GF-D8 (cell line): ENCODE data around the gene CEP170B.
"Not testable (repeated sequence)": the region's sequence is repeated elsewhere in the genome, so short reads cannot be mapped to it uniquely, and the experiment has no call there.

Source experiments
- DNase-seq: peaks from one replicate; lab custom pipeline; 2025; lab: John Stamatoyannopoulos, UW

CEP170B gene

GRCh38 chr14:104932676-104933631 lies 67.9 kb downstream of the CEP170B start:
- no peak for DNase-seq

- DNase-seq: no peak
Measured at GRCh38 chr14:104933746-104934733, 69.0 kb downstream of the CEP170B start.

- no peak for DNase-seq
Measured at GRCh38 chr14:104935026-104935650, 70.1 kb downstream of the CEP170B start.

- DNase-seq: no peak
Measured at GRCh38 chr14:104935955-104936354, 70.9 kb downstream of the CEP170B start.

- no peak for DNase-seq
Measured at GRCh38 chr14:104936361-104937155, 71.5 kb downstream of the CEP170B start.

GRCh38 chr14:104937161-104937560 lies 72.1 kb downstream of the CEP170B start:
- DNase-seq: no peak

GRCh38 chr14:104937694-104938365 lies 72.8 kb downstream of the CEP170B start:
- no peak for DNase-seq

- DNase-seq: no peak
Measured at GRCh38 chr14:104938436-104938835, 73.4 kb downstream of the CEP170B start.

GRCh38 chr14:104938960-104939359 lies 73.9 kb downstream of the CEP170B start:
- no peak for DNase-seq

GRCh38 chr14:104939666-104940410 lies 74.8 kb downstream of the CEP170B start:
- DNase-seq: no peak

GRCh38 chr14:104940526-104941150 lies 75.6 kb downstream of the CEP170B start:
- DNase-seq: no peak

- DNase-seq: no peak
Measured at GRCh38 chr14:104941508-104942365, 76.7 kb downstream of the CEP170B start.

GRCh38 chr14:104942586-104942985 lies 77.5 kb downstream of the CEP170B start:
- no peak for DNase-seq

- DNase-seq: not testable (repeated sequence)
Measured at GRCh38 chr14:104943216-104944015, 78.3 kb downstream of the CEP170B start.

- DNase-seq: not testable (repeated sequence)
Measured at GRCh38 chr14:104944016-104944308, 78.9 kb downstream of the CEP170B start.

GRCh38 chr14:104944436-104945205 lies 79.6 kb downstream of the CEP170B start:
- DNase-seq: not testable (repeated sequence)

- not testable (repeated sequence) for DNase-seq
Measured at GRCh38 chr14:104945266-104945665, 80.2 kb downstream of the CEP170B start.
